CD4-positive, alpha-beta T cell (primary cell): ENCODE results near the gene RBM20. TPM values are rescaled to one million over a fixed set of nuclear protein-coding genes. Genes with fewer than 3 reads are reported as not detected.
"Not testable (repeated sequence)": the region's sequence is repeated elsewhere in the genome, so short reads cannot be mapped to it uniquely, and the experiment has no call there.

Experiments
- ATAC-seq: fragments of 200-7000 bp; cut with Tn5 transposase; one replicate; pipeline ENCODE4 v1.10.0; 2022; ENCODE audit warnings: mild to moderate bottlenecking; ENCODE audit not compliant: poor library complexity
- CTCF ChIA-PET: fragments of 350-600 bp; sonication (Branson Sonifier 250); formaldehyde crosslinking; loops from one replicate; lab custom pipeline; 2021; ENCODE audit warnings: antibody characterized with exemption, inconsistent platforms; lab: Charles Lee
- POLR2A ChIA-PET: fragments of 350-600 bp; sonication (Branson Sonifier 250); formaldehyde crosslinking; loops from one replicate; lab custom pipeline; 2021; ENCODE audit warnings: antibody characterized with exemption, inconsistent platforms; lab: Charles Lee
- DNase-seq, 14 experiments: peaks; one replicate each; pipeline ENCODE4 v3.0.0-alpha.2; 2013 to 2020; ENCODE audit warnings: mixed read lengths in 2 of 14
- H3K27ac ChIP-seq, 2 donors: one replicate each; pipeline versions ENCODE4 v1.5.1 to v1.7.0; 2013; ENCODE audit warnings: low read length in 2 of 2, low read depth in 1 of 2, mild to moderate bottlenecking in 1 of 2
- H3K27me3 ChIP-seq, 2 experiments: 1 replicate in 1 of 2; 2 replicates in 1 of 2; pipeline versions ENCODE4 v1.6.1 to v1.7.0; 2013; ENCODE audit warnings: low read length in 2 of 2, control low read depth in 1 of 2, mild to moderate bottlenecking in 1 of 2, moderate library complexity in 1 of 2; ENCODE audit not compliant: insufficient read depth in 2 of 2, control insufficient read depth in 1 of 2
- H3K36me3 ChIP-seq: one replicate; pipeline ENCODE4 v1.6.1; 2013; ENCODE audit warnings: low read length, control low read depth; ENCODE audit not compliant: insufficient read depth
- H3K4me1 ChIP-seq: one replicate; pipeline ENCODE4 v1.6.1; 2013; ENCODE audit warnings: low read length, control low read depth; ENCODE audit not compliant: insufficient read depth
- H3K4me3 ChIP-seq: one replicate; pipeline ENCODE4 v1.5.1; 2013; ENCODE audit warnings: mild to moderate bottlenecking, low read length, moderate library complexity
- H3K9me3 ChIP-seq, 2 experiments: 1 replicate in 1 of 2; 2 replicates in 1 of 2; pipeline versions ENCODE4 v1.6.1 to v1.7.0; 2013; ENCODE audit warnings: low read length in 2 of 2, mild to moderate bottlenecking in 2 of 2, control low read depth in 1 of 2, moderate library complexity in 1 of 2; ENCODE audit not compliant: control insufficient read depth in 1 of 2, insufficient read depth in 1 of 2
- H3K27ac Mint-ChIP-seq: one replicate; pipeline ENCODE4 v1.8.0; 2020; ENCODE audit warnings: mixed read lengths
- H3K27me3 Mint-ChIP-seq: one replicate; pipeline ENCODE4 v1.8.0; 2021; ENCODE audit warnings: mixed read lengths
- H3K36me3 Mint-ChIP-seq: one replicate; pipeline ENCODE4 v1.8.0; 2021; ENCODE audit warnings: low read depth, mixed read lengths
- H3K4me1 Mint-ChIP-seq: one replicate; pipeline ENCODE4 v1.8.0; 2021; ENCODE audit warnings: low read depth, mixed read lengths
- H3K4me3 Mint-ChIP-seq: one replicate; pipeline ENCODE4 v1.8.0; 2020; ENCODE audit warnings: mild to moderate bottlenecking, mixed read lengths
- H3K9me3 Mint-ChIP-seq: one replicate; pipeline ENCODE4 v1.8.0; 2020; ENCODE audit warnings: mixed read lengths
- intact Hi-C, 2 experiments: fragments of 100-400 bp; cut with DNase I in 1 of 2; cut with micrococcal nuclease in 1 of 2; formaldehyde crosslinking; loops; one replicate each; pipeline versions ENCODE4 v1.15.1 to v1.9.0; 2023 to 2025; cut with DNase I, micrococcal nuclease
- total RNA-seq, 174 experiments: library from RNA in 2 of 174; stranded (reverse) in 2 of 174; gene quantifications; one replicate each; pipeline ENCODE4 v1.2.3 and lab custom pipeline; 2021 to 2026
- TF ChIP-seq, protein P1 (sequence below): fragments of 200-600 bp; IDR thresholded peaks from one replicate; pipeline ENCODE4 v1.8.0; 2022; ENCODE audit warnings: antibody characterized with exemption, mild to moderate bottlenecking

RBM20 gene
- total RNA-seq, 2 experiments from 2014 or later = 0.91 to 1.1 TPM

- Histone ChIP-seq H3K27me3 (no peaks in the 10 kb centered on the region), H3K9me3 (no peaks in the 10 kb centered on the region), H3K4me1 (no peaks in the 10 kb centered on the region), H3K27ac (no peak overlapping the region), H3K36me3 (peaks cover 10% of the 10 kb centered on the region), H3K4me3 (no peak overlapping the region)
- Mint-ChIP-seq H3K27ac (no peak overlapping the region), H3K9me3 (no peaks in the 10 kb centered on the region), H3K36me3 (peaks cover 9% of the 10 kb centered on the region), H3K4me1 (no peaks in the 10 kb centered on the region), H3K4me3 (no peak overlapping the region), H3K27me3 (no peaks in the 10 kb centered on the region)
- TF ChIP-seq, protein P1, sequence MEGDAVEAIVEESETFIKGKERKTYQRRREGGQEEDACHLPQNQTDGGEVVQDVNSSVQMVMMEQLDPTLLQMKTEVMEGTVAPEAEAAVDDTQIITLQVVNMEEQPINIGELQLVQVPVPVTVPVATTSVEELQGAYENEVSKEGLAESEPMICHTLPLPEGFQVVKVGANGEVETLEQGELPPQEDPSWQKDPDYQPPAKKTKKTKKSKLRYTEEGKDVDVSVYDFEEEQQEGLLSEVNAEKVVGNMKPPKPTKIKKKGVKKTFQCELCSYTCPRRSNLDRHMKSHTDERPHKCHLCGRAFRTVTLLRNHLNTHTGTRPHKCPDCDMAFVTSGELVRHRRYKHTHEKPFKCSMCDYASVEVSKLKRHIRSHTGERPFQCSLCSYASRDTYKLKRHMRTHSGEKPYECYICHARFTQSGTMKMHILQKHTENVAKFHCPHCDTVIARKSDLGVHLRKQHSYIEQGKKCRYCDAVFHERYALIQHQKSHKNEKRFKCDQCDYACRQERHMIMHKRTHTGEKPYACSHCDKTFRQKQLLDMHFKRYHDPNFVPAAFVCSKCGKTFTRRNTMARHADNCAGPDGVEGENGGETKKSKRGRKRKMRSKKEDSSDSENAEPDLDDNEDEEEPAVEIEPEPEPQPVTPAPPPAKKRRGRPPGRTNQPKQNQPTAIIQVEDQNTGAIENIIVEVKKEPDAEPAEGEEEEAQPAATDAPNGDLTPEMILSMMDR = peak; percentile 93
- ATAC-seq = peak; percentile 72
- CTCF ChIA-PET = interaction anchor here (0.9 to 2.1 kb wide), 3 partner anchors 55 to 988 kb away, joined by 3 to 9 read pairs (median 6); no protein-coding TSS in a partner anchor
- intact Hi-C loops = loop anchor here (1.0 to 10.0 kb wide), 17 partner anchors 134 to 1704 kb away; no protein-coding TSS in a partner anchor
- POLR2A ChIA-PET = interaction anchor here (0.5 kb wide), 1 partner anchor 127 kb away, joined by 4 read pairs; no protein-coding TSS in a partner anchor
- DNase-seq = peak; percentile 13 to 79 (median 34)
These were observed 33.8 kb upstream of the RBM20 start for GRCh38 chr10:110610308-110610774.

GRCh38 chr10:110610781-110611180, 33.4 kb upstream of the RBM20 start:
- H3K4me3 ChIP-seq, H3K36me3 ChIP-seq, H3K27ac Mint-ChIP-seq, H3K27me3 Mint-ChIP-seq, H3K27me3 ChIP-seq, ATAC-seq, H3K4me1 ChIP-seq, H3K4me3 Mint-ChIP-seq, H3K9me3 Mint-ChIP-seq, DNase-seq, H3K36me3 Mint-ChIP-seq, H3K4me1 Mint-ChIP-seq, POLR2A ChIA-PET, H3K27ac ChIP-seq, H3K9me3 ChIP-seq: not testable (repeated sequence)
- CTCF ChIA-PET = interaction anchor here (0.9 to 2.1 kb wide), 3 partner anchors 55 to 988 kb away, joined by 3 to 9 read pairs (median 6); no protein-coding TSS in a partner anchor
- intact Hi-C loops = loop anchor here (1.0 to 10.0 kb wide), 17 partner anchors 134 to 1704 kb away; no protein-coding TSS in a partner anchor

DNA sequence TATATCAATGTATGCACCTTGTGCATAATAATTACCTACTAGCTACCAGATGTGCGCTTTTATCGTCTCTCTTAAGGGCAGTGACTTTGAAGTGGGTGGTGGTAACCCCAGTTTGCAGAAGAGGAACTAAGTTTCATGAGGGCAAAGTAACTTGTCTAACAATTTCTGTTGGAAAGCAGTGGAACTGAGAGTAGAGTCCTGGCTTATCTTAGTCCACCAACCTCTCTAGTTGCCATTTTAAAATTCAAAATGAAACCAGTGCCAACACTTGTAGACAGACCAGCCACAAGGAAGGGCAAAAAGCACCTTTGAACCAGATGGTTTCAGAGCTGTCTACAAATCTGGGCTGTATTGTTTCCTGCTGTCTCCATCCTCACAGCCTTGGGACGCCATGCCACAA, 32.0 kb upstream of the RBM20 start:
- H3K27me3 Mint-ChIP-seq = no peaks in the 10 kb centered on the region
- ATAC-seq (no peak), DNase-seq (no peak)
- Histone ChIP-seq H3K27me3 (no peaks in the 10 kb centered on the region), H3K4me3 (no peak overlapping the region), H3K4me1 (no peaks in the 10 kb centered on the region), H3K36me3 (no peaks in the 10 kb centered on the region), H3K27ac (no peak overlapping the region), H3K9me3 (no peaks in the 10 kb centered on the region)
- no peaks in the 10 kb centered on the region for H3K9me3 Mint-ChIP-seq
- POLR2A ChIA-PET = no interaction called here
- H3K27ac Mint-ChIP-seq = no peak overlapping the region
- CTCF ChIA-PET = interaction anchor here (0.6 to 2.1 kb wide), 3 partner anchors 10 to 246 kb away, joined by 3 to 9 read pairs (median 4); no protein-coding TSS in a partner anchor
- H3K36me3 Mint-ChIP-seq = no peaks in the 10 kb centered on the region
- intact Hi-C loops = loop anchor here (5.0 to 10.0 kb wide), 12 partner anchors 133 to 1703 kb away; no protein-coding TSS in a partner anchor
- no peak overlapping the region for H3K4me3 Mint-ChIP-seq
- TF ChIP-seq, protein P1 = no peak
- H3K4me1 Mint-ChIP-seq = no peaks in the 10 kb centered on the region
